ENCODE measurements around the gene OR3A3.
A peak's percentile ranks its signal among the peaks of the same experiment; 100 is the strongest.

OR3A3 gene

GRCh38 chr17:3438368-3438767 lies 27.2 kb downstream of the OR3A3 start:
- H3K79me2 ChIP-seq (ENCODE audit: low read length), result no peaks in the 10 kb centered on the region
- no peaks in the 10 kb centered on the region for H3K9me3 ChIP-seq (replicated peaks; ENCODE audit: insufficient read depth, low read length)
- no peak for DNase-seq
- no peaks in the 10 kb centered on the region for H3K4me1 ChIP-seq (ENCODE audit: low read length)
- no peak overlapping the region for H3K27ac ChIP-seq (ENCODE audit: low read length)
- no peaks in the 10 kb centered on the region for H3K9me2 ChIP-seq (replicated peaks; ENCODE audit: insufficient read depth, low read length)
- H4K20me1 ChIP-seq (ENCODE audit: insufficient read depth, low read length), result no peaks in the 10 kb centered on the region
- H3F3A ChIP-seq (ENCODE audit: insufficient read depth, low read length), result no peaks in the 10 kb centered on the region
- H3K4me3 ChIP-seq (ENCODE audit: low read length), result no peak overlapping the region
- H3K4me2 ChIP-seq (ENCODE audit: low read depth, low read length), result no peak overlapping the region
- H3K36me3 ChIP-seq (replicated peaks; ENCODE audit: insufficient read depth, low read length), result no peaks in the 10 kb centered on the region
- H3K9ac ChIP-seq (ENCODE audit: low read length), result no peak overlapping the region
- no peak for TF ChIP-seq EZH2phosphoT487 (IDR thresholded peaks at IDR 0.05; ENCODE audit: low read length)
- TF ChIP-seq CTCF (IDR thresholded peaks at IDR 0.05; ENCODE audit: low read length), result no peak
- no peak for TF ChIP-seq EZH2 (optimal IDR thresholded peaks at IDR 0.05; ENCODE audit: low read depth, low read length)
- no peak overlapping the region for H2AFZ ChIP-seq (ENCODE audit: low read length)
- no peaks in the 10 kb centered on the region for H3K27me3 ChIP-seq (replicated peaks; ENCODE audit: insufficient read depth, low read length)

- no peak overlapping the region for H3K27ac ChIP-seq (ENCODE audit: low read length)
- H3K36me3 ChIP-seq (replicated peaks; ENCODE audit: insufficient read depth, low read length), result no peaks in the 10 kb centered on the region
- H3K9me3 ChIP-seq (replicated peaks; ENCODE audit: insufficient read depth, low read length), result no peaks in the 10 kb centered on the region
- no peak overlapping the region for H3K4me2 ChIP-seq (ENCODE audit: low read depth, low read length)
- no peaks in the 10 kb centered on the region for H3K4me1 ChIP-seq (ENCODE audit: low read length)
- H2AFZ ChIP-seq (ENCODE audit: low read length), result no peak overlapping the region
- no peak for DNase-seq
- no peak overlapping the region for H3K9ac ChIP-seq (ENCODE audit: low read length)
- no peaks in the 10 kb centered on the region for H3K79me2 ChIP-seq (ENCODE audit: low read length)
- no peaks in the 10 kb centered on the region for H3K9me2 ChIP-seq (replicated peaks; ENCODE audit: insufficient read depth, low read length)
- no peaks in the 10 kb centered on the region for H3K27me3 ChIP-seq (replicated peaks; ENCODE audit: insufficient read depth, low read length)
- no peak overlapping the region for H3K4me3 ChIP-seq (ENCODE audit: low read length)
- no peaks in the 10 kb centered on the region for H4K20me1 ChIP-seq (ENCODE audit: insufficient read depth, low read length)
- TF ChIP-seq EZH2 (optimal IDR thresholded peaks at IDR 0.05; ENCODE audit: low read depth, low read length) (no peak), CTCF (IDR thresholded peaks at IDR 0.05; ENCODE audit: low read length) (no peak)
- no peaks in the 10 kb centered on the region for H3F3A ChIP-seq (ENCODE audit: insufficient read depth, low read length)
These were observed 29.3 kb downstream of the OR3A3 start for GRCh38 chr17:3440451-3440850.

- Histone ChIP-seq H3K27ac (ENCODE audit: low read length) (no peak overlapping the region), H3K4me2 (ENCODE audit: low read depth, low read length) (no peak overlapping the region), H3K4me3 (ENCODE audit: low read length) (no peak overlapping the region), H3F3A (ENCODE audit: insufficient read depth, low read length) (no peaks in the 10 kb centered on the region), H3K79me2 (ENCODE audit: low read length) (no peaks in the 10 kb centered on the region), H3K9me3 (replicated peaks; ENCODE audit: insufficient read depth, low read length) (no peaks in the 10 kb centered on the region), H3K36me3 (replicated peaks; ENCODE audit: insufficient read depth, low read length) (no peaks in the 10 kb centered on the region), H4K20me1 (ENCODE audit: insufficient read depth, low read length) (no peaks in the 10 kb centered on the region), H3K27me3 (replicated peaks; ENCODE audit: insufficient read depth, low read length) (no peaks in the 10 kb centered on the region), H2AFZ (ENCODE audit: low read length) (no peak overlapping the region), H3K9ac (ENCODE audit: low read length) (no peak overlapping the region), H3K9me2 (replicated peaks; ENCODE audit: insufficient read depth, low read length) (no peaks in the 10 kb centered on the region), H3K4me1 (ENCODE audit: low read length) (no peaks in the 10 kb centered on the region)
- no peak for DNase-seq
- TF ChIP-seq CTCF (IDR thresholded peaks at IDR 0.05; ENCODE audit: low read length) (peak; percentile 35), EZH2 (optimal IDR thresholded peaks at IDR 0.05; ENCODE audit: low read depth, low read length) (no peak), EZH2phosphoT487 (IDR thresholded peaks at IDR 0.05; ENCODE audit: low read length) (no peak)
These were observed 36.5 kb downstream of the OR3A3 start for GRCh38 chr17:3447625-3448024.

Measured in MM.1S (cell line).